Effector memory CD4-positive, alpha-beta T cell (primary cell): Measurements from ENCODE around the gene ZNF79.

Source experiments
- DNase-seq, 3 donors: peaks; one replicate each; pipeline ENCODE4 v3.0.0-alpha.2; 2020
- H3K27ac ChIP-seq: 2 replicates; pipeline ENCODE4 v1.7.0; 2013; ENCODE audit warnings: mild to moderate bottlenecking, low read length, moderate library complexity; ENCODE audit not compliant: insufficient read depth, poor library complexity, severe bottlenecking
- H3K27me3 ChIP-seq: replicated peaks from 2 replicates; pipeline ENCODE4 v1.7.0; 2013; ENCODE audit warnings: mild to moderate bottlenecking, low read length; ENCODE audit not compliant: insufficient read depth, control insufficient read depth, poor library complexity, severe bottlenecking
- H3K36me3 ChIP-seq: 2 replicates; pipeline ENCODE4 v1.7.0; 2013; ENCODE audit warnings: mild to moderate bottlenecking, low read length, moderate library complexity; ENCODE audit not compliant: control insufficient read depth, insufficient read depth
- H3K4me1 ChIP-seq: 2 replicates; pipeline ENCODE4 v1.7.0; 2013; ENCODE audit warnings: low read length, mild to moderate bottlenecking; ENCODE audit not compliant: control insufficient read depth, insufficient read depth, poor library complexity, severe bottlenecking
- H3K4me3 ChIP-seq: 2 replicates; pipeline ENCODE4 v1.7.0; 2013; ENCODE audit warnings: low read length, low read depth, mild to moderate bottlenecking; ENCODE audit not compliant: insufficient read depth, poor library complexity, severe bottlenecking
- H3K9me3 ChIP-seq: 2 replicates; pipeline ENCODE4 v1.7.0; 2013; ENCODE audit warnings: mild to moderate bottlenecking, low read length, moderate library complexity; ENCODE audit not compliant: control insufficient read depth

Gene ZNF79

GRCh38 chr9:127423476-127423933 lies 677 bp upstream of the ZNF79 start:
- H3K27ac ChIP-seq: peak overlapping the region; percentile 72

GRCh38 chr9:127424676-127424999 lies 456 bp downstream of the ZNF79 start:
- no peaks in the 10 kb centered on the region for H3K27me3 ChIP-seq
- H3K4me1 ChIP-seq: peaks cover 7% of the 10 kb centered on the region
- no peak for DNase-seq
- peak overlapping the region; percentile 96 for H3K4me3 ChIP-seq
- no peaks in the 10 kb centered on the region for H3K9me3 ChIP-seq
- H3K36me3 ChIP-seq: no peaks in the 10 kb centered on the region
- peak overlapping the region; percentile 72 for H3K27ac ChIP-seq

More at GRCh38 chr9:127423476-127423933, 677 bp upstream of the ZNF79 start:
- Histone ChIP-seq H3K27me3 (no peaks in the 10 kb centered on the region), H3K4me1 (peaks cover 7% of the 10 kb centered on the region), H3K4me3 (peak overlapping the region; percentile 96), H3K36me3 (no peaks in the 10 kb centered on the region), H3K9me3 (no peaks in the 10 kb centered on the region)
- DNase-seq: no peak

GRCh38 chr9:127426756-127427155 lies 2.6 kb downstream of the ZNF79 start:
- Histone ChIP-seq H3K9me3 (no peaks in the 10 kb centered on the region), H3K36me3 (peaks cover 11% of the 10 kb centered on the region), H3K27ac (no peak overlapping the region), H3K4me1 (peaks cover 7% of the 10 kb centered on the region), H3K27me3 (no peaks in the 10 kb centered on the region), H3K4me3 (no peak overlapping the region)
- DNase-seq: no peak

GRCh38 chr9:127428348-127428747 lies 4.2 kb downstream of the ZNF79 start:
- no peaks in the 10 kb centered on the region for H3K27me3 ChIP-seq
- H3K4me3 ChIP-seq: no peak overlapping the region
- H3K4me1 ChIP-seq: peaks cover 7% of the 10 kb centered on the region
- no peaks in the 10 kb centered on the region for H3K9me3 ChIP-seq
- DNase-seq: no peak
- H3K27ac ChIP-seq: no peak overlapping the region
- peaks cover 16% of the 10 kb centered on the region for H3K36me3 ChIP-seq

GRCh38 chr9:127430415-127430814 lies 6.2 kb downstream of the ZNF79 start:
- Histone ChIP-seq H3K4me1 (peaks cover under 1% of the 10 kb centered on the region), H3K9me3 (no peaks in the 10 kb centered on the region), H3K4me3 (no peak overlapping the region), H3K27ac (no peak overlapping the region), H3K27me3 (no peaks in the 10 kb centered on the region), H3K36me3 (peaks cover 32% of the 10 kb centered on the region)
- no peak for DNase-seq

- DNase-seq: peak; percentile 24 to 39 (median 25)
- Histone ChIP-seq H3K36me3 (peaks cover 74% of the 10 kb centered on the region), H3K27ac (peak overlapping the region; percentile 20), H3K9me3 (no peaks in the 10 kb centered on the region), H3K4me3 (no peak overlapping the region), H3K27me3 (no peaks in the 10 kb centered on the region), H3K4me1 (no peaks in the 10 kb centered on the region)
These were observed 13.5 kb downstream of the ZNF79 start for GRCh38 chr9:127437497-127438264.

- H3K36me3 ChIP-seq: peaks cover 72% of the 10 kb centered on the region
- H3K4me3 ChIP-seq: no peak overlapping the region
These were observed 14.2 kb downstream of the ZNF79 start for GRCh38 chr9:127438394-127438793.

GRCh38 chr9:127444283-127444920 lies 20.2 kb downstream of the ZNF79 start:
- Histone ChIP-seq H3K4me3 (no peak overlapping the region), H3K36me3 (peaks cover 67% of the 10 kb centered on the region), H3K27me3 (no peaks in the 10 kb centered on the region), H3K9me3 (no peaks in the 10 kb centered on the region), H3K27ac (no peak overlapping the region), H3K4me1 (peaks cover 7% of the 10 kb centered on the region)
- no peak for DNase-seq

More at GRCh38 chr9:127438394-127438793, 14.2 kb downstream of the ZNF79 start:
- no peak overlapping the region for H3K27ac ChIP-seq
- H3K27me3 ChIP-seq: no peaks in the 10 kb centered on the region
- DNase-seq: no peak
- no peaks in the 10 kb centered on the region for H3K4me1 ChIP-seq
- H3K9me3 ChIP-seq: no peaks in the 10 kb centered on the region

GRCh38 chr9:127444921-127445850 lies 21.0 kb downstream of the ZNF79 start:
- Histone ChIP-seq H3K4me3 (no peak overlapping the region), H3K9me3 (no peaks in the 10 kb centered on the region), H3K36me3 (peaks cover 66% of the 10 kb centered on the region), H3K27ac (no peak overlapping the region), H3K4me1 (peaks cover 14% of the 10 kb centered on the region), H3K27me3 (no peaks in the 10 kb centered on the region)
- DNase-seq: no peak
